Measurements from ENCODE around the gene TLCD1. TPM values are rescaled to one million over a fixed set of nuclear protein-coding genes. Genes with fewer than 3 reads are reported as not detected.

The TLCD1 gene
- total RNA-seq, 4 donors from 2014 or later, result 0.46 to 0.82 (median 0.75) TPM; not detected in 1

DNA sequence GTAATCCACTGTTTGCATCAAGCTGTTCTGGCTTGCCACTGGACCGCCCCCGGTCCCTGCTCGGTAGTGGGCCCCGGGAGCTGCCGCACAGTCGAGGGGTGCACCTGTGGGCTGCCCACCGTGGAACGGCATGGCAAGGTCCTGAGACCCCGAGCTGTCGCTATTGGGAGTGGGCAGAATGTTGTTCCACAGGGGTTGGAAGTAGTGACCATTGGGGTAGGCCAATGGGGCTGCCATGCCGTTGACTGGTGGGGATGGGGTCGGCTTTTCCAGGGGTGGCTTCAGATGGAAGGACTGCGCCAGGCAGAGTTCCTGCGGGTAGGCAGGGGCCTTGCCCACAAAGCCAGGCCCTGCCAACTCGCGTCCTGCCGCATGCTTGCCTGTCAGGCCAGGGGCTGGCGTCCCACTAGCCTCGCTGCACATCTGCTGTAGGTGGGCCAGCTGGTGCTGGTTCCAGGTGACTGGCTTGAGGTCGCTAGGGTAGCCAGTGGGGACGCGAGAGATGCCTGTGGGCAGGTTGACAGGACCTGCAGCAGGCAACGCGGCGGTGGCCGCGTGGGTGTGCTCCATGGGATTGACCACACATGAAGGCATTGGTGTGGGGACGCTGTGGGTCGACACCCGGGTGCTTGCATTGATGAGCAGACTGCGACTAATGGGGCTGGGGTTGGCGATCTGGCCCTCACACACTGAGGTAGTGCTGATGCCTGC is 32.5 kb upstream of the TLCD1 start:
- ATAC-seq (no peak), DNase-seq (no peak)
- intact Hi-C loops (cut with DNase I; ENCODE audit: low total_unique reads), result no loop called here
- peaks cover 0 to 24% of the 10 kb centered on the region in 2 donors for H3K36me3 ChIP-seq
- H3K4me1 ChIP-seq, result peaks cover 4 to 12% of the 10 kb centered on the region in 2 donors
- H3K4me3 ChIP-seq, result no peak overlapping the region
- H3K27ac ChIP-seq, result no peak overlapping the region
- no peaks in the 10 kb centered on the region for H3K27me3 ChIP-seq
- in situ Hi-C loops (cut with MboI; ENCODE audit: low sequenced_read_pairs in 4 of 4), result loop anchor here in 1 of 4 donors (25.0 kb wide), 1 partner anchor 104 kb away; the partner anchor contains the start of gene ERAL1
- H3K9me3 ChIP-seq, result no peaks in the 10 kb centered on the region
- TF ChIP-seq, protein P1, sequence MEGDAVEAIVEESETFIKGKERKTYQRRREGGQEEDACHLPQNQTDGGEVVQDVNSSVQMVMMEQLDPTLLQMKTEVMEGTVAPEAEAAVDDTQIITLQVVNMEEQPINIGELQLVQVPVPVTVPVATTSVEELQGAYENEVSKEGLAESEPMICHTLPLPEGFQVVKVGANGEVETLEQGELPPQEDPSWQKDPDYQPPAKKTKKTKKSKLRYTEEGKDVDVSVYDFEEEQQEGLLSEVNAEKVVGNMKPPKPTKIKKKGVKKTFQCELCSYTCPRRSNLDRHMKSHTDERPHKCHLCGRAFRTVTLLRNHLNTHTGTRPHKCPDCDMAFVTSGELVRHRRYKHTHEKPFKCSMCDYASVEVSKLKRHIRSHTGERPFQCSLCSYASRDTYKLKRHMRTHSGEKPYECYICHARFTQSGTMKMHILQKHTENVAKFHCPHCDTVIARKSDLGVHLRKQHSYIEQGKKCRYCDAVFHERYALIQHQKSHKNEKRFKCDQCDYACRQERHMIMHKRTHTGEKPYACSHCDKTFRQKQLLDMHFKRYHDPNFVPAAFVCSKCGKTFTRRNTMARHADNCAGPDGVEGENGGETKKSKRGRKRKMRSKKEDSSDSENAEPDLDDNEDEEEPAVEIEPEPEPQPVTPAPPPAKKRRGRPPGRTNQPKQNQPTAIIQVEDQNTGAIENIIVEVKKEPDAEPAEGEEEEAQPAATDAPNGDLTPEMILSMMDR (IDR thresholded peaks at IDR 0.05 in 4 of 5, conservative IDR thresholded peaks at IDR 0.05 in 1 of 5), result no peak
- TF ChIP-seq POLR2A (IDR thresholded peaks at IDR 0.05), result no peak

- Histone ChIP-seq H3K27ac (no peak overlapping the region), H3K4me3 (no peak overlapping the region), H3K9me3 (no peaks in the 10 kb centered on the region), H3K4me1 (peaks cover 0 to 6% of the 10 kb centered on the region in 2 donors), H3K36me3 (peaks cover 0 to 24% of the 10 kb centered on the region in 2 donors), H3K27me3 (no peaks in the 10 kb centered on the region)
- ATAC-seq (no peak), DNase-seq (no peak)
- TF ChIP-seq, protein P1 (IDR thresholded peaks at IDR 0.05 in 4 of 5, conservative IDR thresholded peaks at IDR 0.05 in 1 of 5), result no peak
- no peak for TF ChIP-seq POLR2A (IDR thresholded peaks at IDR 0.05)
- in situ Hi-C loops (cut with MboI; ENCODE audit: low sequenced_read_pairs in 4 of 4), result loop anchor here in 1 of 4 donors (25.0 kb wide), 1 partner anchor 106 kb away; the partner anchor contains the start of gene ERAL1
- intact Hi-C loops (cut with DNase I; ENCODE audit: low total_unique reads), result no loop called here
Measured at GRCh38 chr17:28756049-28756804, 30.2 kb upstream of the TLCD1 start.

DNA sequence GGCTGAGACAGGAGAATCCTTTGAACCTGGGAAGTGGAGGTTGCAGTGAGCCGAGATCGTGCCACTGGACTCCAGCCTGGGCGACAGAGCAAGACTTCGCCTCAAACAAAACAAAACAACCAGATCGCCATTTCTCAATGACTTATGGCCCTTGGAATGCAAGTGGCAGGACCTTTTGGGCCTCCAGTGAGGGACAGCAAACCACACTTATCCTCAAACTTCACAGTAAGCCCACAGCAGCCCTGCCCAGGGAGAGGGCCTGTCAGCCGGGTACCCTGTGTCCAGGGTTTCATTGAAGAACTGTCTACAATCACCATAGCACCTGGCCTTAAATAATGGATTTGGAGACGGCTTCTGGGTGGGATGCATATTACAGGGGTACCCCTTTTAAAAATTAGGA is 29.5 kb upstream of the TLCD1 start:
- ATAC-seq, result no peak
- no peaks in the 10 kb centered on the region for H3K9me3 ChIP-seq
- no peak overlapping the region for H3K4me3 ChIP-seq
- in situ Hi-C loops (cut with MboI; ENCODE audit: low sequenced_read_pairs in 4 of 4), result loop anchor here in 1 of 4 donors (25.0 kb wide), 1 partner anchor 107 kb away; the partner anchor contains the start of gene ERAL1
- TF ChIP-seq POLR2A (IDR thresholded peaks at IDR 0.05), result no peak
- TF ChIP-seq, protein P1 (IDR thresholded peaks at IDR 0.05 in 4 of 5, conservative IDR thresholded peaks at IDR 0.05 in 1 of 5), result no peak
- intact Hi-C loops (cut with DNase I; ENCODE audit: low total_unique reads), result no loop called here
- no peak overlapping the region for H3K27ac ChIP-seq
- no peaks in the 10 kb centered on the region for H3K4me1 ChIP-seq
- no peaks in the 10 kb centered on the region for H3K27me3 ChIP-seq
- DNase-seq, result no peak
- H3K36me3 ChIP-seq, result peaks cover 0 to 24% of the 10 kb centered on the region in 2 donors

DNA sequence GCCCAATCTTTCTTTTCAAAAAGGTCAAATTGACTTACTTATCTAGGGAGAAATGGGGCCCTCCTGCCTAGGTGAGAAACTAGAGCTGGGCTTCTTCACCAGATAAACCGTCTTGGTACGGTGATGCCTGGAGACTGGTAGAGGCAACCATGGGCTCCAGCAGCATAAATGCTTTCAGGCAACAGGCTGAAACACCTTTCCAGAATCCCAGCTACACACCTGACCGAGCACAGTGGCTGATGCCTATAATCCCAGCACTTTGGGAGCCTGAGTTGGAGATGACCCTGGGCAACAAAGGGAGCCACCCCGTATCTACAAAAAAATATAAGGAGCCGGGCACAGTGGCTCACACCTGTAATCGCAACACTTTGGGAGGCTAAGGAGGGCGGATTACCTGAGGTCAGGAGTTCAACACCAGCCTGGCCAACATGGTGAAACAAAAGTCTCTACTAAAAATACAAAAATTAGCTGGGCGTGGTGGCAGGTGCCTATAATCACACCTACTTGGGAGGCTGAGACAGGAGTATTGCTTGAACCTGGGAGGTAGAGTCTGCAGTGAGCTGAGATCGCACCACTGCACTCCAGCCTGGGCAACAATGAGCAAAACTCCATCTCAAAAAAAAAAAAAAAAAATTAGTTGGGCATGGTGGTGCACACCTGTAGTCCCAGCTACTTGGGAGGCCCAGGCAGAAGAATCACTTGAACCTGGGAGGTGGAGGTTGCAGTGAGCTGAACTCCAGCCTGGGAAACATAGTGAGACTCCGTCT is 25.8 kb upstream of the TLCD1 start:
- Histone ChIP-seq H3K4me1 (peaks cover 6 to 7% of the 10 kb centered on the region in 2 donors), H3K9me3 (no peaks in the 10 kb centered on the region), H3K27ac (no peak overlapping the region), H3K4me3 (no peak overlapping the region), H3K36me3 (no peaks in the 10 kb centered on the region), H3K27me3 (no peaks in the 10 kb centered on the region)
- DNase-seq (no peak), ATAC-seq (no peak)
- intact Hi-C loops (cut with DNase I; ENCODE audit: low total_unique reads) (no loop called here), in situ Hi-C loops (cut with MboI; ENCODE audit: low sequenced_read_pairs in 4 of 4) (loop anchor here in 1 of 4 donors (25.0 kb wide), 1 partner anchor 111 kb away; the partner anchor contains the start of gene ERAL1)
- no peak for TF ChIP-seq POLR2A (IDR thresholded peaks at IDR 0.05)
- TF ChIP-seq, protein P1 (IDR thresholded peaks at IDR 0.05 in 4 of 5, conservative IDR thresholded peaks at IDR 0.05 in 1 of 5), result no peak

All from gastrocnemius medialis (tissue), 4 donors.